PC-9 (cell line): ENCODE measurements around the gene CUX1.

Experiments
- EZH2 ChIP-seq: fragments of 200-600 bp; sonication (generic); IDR thresholded peaks from 2 replicates; pipeline ENCODE4 v1.8.0; 2017; ENCODE audit warnings: antibody characterized with exemption, low read depth
- TF ChIP-seq, protein P1 (sequence below): fragments of 200-600 bp; sonication (generic); conservative IDR thresholded peaks from 2 replicates; pipeline ENCODE4 v1.6.1; 2017; ENCODE audit warnings: mixed run types, antibody characterized with exemption, mild to moderate bottlenecking, moderate library complexity

DNA sequence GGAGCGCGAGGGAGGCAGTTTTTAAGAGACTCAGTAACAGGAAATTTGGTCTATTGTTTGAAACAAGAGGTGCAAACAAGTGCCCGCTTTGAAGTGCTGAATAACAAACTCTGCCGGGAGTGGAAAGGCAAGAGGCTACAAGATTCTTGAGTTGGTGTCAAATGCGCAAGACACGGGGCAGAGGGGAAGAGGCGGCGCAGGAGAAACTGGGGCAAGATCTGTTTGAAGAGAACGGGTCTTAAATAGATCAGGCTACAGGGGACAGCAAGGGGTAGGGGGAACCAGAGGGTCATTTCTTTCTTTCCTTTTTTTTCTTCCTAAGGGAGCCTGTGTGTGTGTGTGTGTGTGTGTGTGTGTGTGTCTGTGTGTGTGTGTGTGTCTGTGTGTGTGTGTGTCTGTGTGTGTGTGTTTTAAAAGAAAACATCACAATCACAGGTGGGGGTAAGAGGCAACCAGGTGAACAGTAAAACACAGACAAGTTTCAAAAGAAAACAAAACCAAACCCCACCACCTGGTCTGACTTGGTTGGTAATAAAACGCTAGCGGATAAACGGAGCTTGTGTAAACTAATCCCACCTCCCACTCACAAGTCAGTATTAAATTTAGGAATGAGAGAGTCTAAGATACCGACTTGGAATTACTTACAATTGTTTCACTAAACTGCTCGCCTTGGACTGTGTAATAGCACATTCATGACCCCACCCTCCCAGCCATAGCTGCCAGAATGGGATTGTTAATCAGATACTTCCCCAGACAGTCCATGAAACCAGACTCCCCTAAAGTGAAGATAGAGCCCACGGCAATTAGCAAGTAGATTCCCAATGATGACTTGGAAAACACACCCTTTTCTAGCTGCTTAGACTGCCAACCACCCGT is 13.1 kb upstream of the CUX1 start:
- TF ChIP-seq, protein P1, sequence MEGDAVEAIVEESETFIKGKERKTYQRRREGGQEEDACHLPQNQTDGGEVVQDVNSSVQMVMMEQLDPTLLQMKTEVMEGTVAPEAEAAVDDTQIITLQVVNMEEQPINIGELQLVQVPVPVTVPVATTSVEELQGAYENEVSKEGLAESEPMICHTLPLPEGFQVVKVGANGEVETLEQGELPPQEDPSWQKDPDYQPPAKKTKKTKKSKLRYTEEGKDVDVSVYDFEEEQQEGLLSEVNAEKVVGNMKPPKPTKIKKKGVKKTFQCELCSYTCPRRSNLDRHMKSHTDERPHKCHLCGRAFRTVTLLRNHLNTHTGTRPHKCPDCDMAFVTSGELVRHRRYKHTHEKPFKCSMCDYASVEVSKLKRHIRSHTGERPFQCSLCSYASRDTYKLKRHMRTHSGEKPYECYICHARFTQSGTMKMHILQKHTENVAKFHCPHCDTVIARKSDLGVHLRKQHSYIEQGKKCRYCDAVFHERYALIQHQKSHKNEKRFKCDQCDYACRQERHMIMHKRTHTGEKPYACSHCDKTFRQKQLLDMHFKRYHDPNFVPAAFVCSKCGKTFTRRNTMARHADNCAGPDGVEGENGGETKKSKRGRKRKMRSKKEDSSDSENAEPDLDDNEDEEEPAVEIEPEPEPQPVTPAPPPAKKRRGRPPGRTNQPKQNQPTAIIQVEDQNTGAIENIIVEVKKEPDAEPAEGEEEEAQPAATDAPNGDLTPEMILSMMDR, result no peak
- no peak for TF ChIP-seq EZH2
